Activated CD8-positive, alpha-beta memory T cell treated with anti-CD3 and anti-CD28 coated beads, Interleukin-2, amount 10 ng/mL, durations not matched to agents 7 days and 5 days (primary cell): ENCODE measurements around the gene ZNF846. TPM values are rescaled to one million over a fixed set of nuclear protein-coding genes. Genes with fewer than 3 reads are reported as not detected.

Experiments
- total RNA-seq, 2 experiments: library from RNA; stranded (reverse); gene quantifications; one replicate each; pipeline ENCODE4 v1.2.3, GENCODE V29; 2021

The ZNF846 gene
- total RNA-seq, 2 experiments from 2014 or later, result 6.0 to 9.6 TPM

Other genes with a start within 250 kb of the ZNF846 start
- gene ZNF426, start 230.1 kb downstream of the ZNF846 start, total RNA-seq, result 10 to 100 TPM; 12.7 to 13.9 TPM
- 10 to 100 TPM; 53.9 to 55.7 TPM for gene ZNF121, start 184.2 kb downstream of the ZNF846 start, total RNA-seq
- gene ZNF561, start 147.5 kb downstream of the ZNF846 start, total RNA-seq, result 10 to 100 TPM; 23.0 to 30.8 TPM
- gene ZNF562, start 93.6 kb downstream of the ZNF846 start, total RNA-seq, result 10 to 100 TPM; 25.9 to 26.7 TPM
- 10 to 100 TPM; 27.3 to 30.8 TPM for gene FBXL12, start 50.3 kb upstream of the ZNF846 start, total RNA-seq
- gene UBL5, start 59.2 kb upstream of the ZNF846 start, total RNA-seq, result 100 to 1,000 TPM; 354 to 362 TPM
- 100 to 1,000 TPM; 103 to 116 TPM for gene PIN1, start 66.6 kb upstream of the ZNF846 start, total RNA-seq
- 1 to 10 TPM; 3.4 to 5.1 TPM for gene OLFM2, start 167.8 kb upstream of the ZNF846 start, total RNA-seq
- under 1 TPM in 1 of 2 experiments, not detected in 1; 0.09 TPM for gene COL5A3, start 241.8 kb upstream of the ZNF846 start, total RNA-seq
- not detected for gene RDH8, start 244.7 kb upstream of the ZNF846 start, total RNA-seq